Stimulated activated CD4-positive, alpha-beta T cell treated with anti-CD3 and anti-CD28 coated beads, Interleukin-12 subunit alpha, Interleukin-12 subunit beta, amount 100 ng/mL, for 24 hours (primary cell): Measurements from ENCODE around the gene LCN15.
"Not testable (repeated sequence)": the region's sequence is repeated elsewhere in the genome, so short reads cannot be mapped to it uniquely, and the experiment has no call there.

Experiments used
- DNase-seq, 2 experiments: peaks; one replicate each; pipeline ENCODE4 v3.0.0-alpha.2; 2020; ENCODE audit warnings: low read depth in 2 of 2

LCN15 gene

DNA sequence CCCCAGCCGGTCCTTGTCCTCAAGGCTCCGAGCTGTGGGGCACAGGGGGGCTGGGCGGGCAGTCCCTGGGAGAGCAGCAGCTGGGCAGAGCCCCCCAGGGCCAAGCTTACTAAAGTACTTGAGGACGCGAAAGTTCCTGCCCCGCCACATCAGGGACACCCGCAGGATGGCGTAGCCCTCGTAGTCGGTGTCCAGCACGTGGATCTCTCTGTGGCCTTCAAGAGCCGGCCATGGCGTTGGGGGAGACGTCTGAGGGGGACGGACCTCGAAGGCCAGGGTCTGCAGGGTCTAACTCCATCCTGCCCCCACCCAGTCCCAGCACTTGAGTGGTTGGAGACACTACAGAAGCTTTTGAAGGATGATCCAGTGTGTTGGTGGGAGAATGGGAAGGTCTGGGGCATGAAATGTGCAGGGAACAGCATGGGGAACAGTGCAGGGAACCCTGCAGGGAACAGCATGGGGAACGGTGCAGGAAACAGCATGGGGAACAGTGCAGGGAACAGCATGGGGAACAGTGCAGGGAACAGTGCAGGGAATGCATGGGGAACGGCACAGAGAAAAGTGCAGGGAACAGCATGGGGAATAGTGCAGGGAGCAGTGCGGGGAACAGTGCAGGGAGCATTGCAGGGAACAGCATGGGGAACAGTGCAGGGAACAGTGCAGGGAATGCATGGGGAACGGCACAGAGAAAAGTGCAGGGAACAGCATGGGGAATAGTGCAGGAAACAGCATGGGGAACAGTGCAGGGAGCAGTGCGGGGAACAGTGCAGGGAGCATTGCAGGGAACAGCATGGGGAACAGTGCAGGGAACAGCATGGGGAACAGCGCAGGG lies 8.8 kb downstream of the LCN15 start:
- DNase-seq: not testable (repeated sequence)

DNA sequence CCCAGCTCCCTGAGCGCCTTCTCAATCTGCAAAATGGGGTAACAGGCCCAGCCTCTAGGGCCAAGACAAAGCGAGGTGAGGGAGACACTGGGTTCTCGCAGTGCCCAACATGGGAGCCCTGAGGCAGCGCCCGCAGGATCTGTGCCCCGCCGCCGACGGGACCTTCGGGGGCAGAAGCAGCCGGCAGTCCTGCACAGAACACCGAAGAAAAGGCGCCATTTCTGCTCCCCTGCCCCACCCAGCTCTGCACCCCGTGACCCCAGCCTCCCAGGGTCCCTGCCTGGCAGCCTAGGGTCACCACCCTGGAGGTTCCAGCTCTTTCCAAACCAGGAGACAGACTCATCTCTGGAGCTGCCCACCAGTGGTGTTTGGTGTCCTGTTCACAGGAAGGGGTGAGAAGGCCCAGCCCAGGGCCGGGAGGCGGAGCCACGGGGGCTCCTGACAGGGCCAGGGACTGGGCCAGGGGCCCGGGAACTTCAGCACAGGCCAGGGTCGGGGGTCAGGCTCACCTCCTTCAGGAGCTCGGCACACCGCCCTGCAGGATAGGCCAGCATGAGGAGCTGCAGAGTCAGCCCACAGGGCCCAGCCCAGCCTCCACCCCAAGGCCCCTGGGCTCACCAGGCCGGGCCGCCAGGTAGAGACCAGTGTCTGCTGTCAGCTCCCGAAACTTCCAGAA lies 9.6 kb downstream of the LCN15 start:
- no peak for DNase-seq

DNA sequence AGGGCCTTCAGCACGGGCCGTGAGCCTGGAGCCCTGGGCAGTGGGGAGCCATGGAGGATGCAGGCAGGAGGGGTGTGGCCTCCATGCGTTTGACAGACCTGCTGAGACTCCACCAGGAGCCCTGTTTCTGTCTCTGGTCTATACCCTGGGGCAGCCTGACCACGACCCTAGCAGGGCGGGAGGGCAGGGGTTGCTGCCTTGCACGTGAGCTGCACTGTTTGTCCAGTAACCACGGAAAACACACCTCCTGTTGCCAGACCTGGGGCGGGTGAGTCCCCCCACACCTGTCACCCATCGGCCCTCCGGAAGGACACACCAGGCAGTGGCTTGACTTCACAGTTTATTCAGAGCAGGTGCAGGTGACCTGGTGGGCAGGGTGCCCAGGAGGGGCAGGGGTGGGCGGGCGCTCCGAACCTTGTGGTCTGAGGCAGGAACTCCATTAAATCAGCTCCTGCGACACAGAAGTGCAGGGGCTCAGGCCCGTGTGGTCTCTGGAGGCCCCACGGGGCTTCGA lies 10.2 kb downstream of the LCN15 start:
- no peak for DNase-seq

DNA sequence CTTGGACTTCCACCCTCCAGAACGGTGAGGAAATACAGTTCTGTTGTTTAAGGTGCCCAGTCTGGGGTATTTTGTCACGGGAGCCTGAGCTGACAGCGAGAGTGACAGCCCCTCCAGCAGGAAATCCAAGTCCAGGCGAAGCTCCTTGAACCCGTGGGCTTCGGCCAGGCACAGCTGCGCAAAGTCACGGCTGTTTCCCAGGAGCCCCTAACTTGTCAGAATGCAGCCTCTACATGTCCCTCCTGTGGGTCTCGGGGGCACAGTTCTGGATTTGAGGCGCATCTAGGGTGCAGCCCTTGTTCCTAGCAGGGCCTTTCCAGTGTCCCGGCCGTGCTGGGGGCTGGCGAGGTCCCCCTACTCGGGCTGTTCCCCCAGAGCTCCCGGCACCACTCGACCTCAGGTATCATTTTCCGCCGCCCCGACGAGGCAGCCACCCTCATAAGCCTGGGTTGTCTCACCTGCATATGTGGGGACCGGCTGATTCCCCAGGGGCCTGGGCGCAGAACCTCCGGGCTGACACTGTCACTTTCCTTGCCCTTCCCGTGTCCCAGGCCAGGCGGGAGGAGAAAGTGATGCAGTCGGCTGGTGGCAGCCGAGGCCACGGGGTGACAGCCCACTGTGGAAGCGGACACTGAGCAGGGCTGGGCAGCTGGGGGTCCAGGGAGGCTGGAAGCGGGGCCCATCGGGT lies 10.8 kb downstream of the LCN15 start:
- no peak for DNase-seq

DNA sequence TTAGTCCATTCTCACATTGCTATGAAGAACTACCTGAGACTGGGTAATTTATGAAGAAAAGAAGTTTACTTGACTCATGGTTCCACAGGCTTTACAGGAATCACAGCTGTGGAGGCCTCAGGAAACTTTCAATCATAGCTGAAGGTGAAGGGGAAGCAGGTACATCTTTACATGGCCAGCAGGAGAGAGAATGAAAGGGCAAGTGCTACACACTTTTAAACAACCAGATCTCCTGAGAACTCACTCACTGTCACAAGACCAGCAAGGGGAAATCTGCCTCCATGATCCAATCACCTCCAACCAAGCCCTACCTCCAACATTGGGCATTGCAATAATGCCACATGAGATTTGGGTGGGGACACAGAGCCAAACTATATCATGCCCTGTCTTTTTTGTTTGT lies 12.5 kb downstream of the LCN15 start:
- DNase-seq: no peak

DNA sequence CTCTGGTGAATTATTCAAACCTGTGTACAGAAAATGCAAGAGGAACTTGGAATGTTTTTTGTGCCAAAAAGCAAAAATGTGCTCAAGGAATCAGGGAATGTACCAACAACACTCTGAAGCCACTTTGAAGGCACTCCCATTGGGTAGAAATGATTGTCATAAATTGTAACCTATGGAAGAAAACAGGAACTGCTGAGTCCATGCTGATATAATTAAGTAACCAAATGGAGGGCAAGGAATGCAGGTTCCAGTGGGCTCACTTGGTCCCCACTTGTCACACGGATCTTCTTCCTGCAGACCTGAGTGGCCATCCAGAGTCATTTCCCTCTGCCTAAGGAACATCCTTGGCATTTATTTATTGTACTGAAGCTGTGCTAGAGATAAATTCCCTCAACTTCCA lies 13.1 kb downstream of the LCN15 start:
- DNase-seq: no peak

DNA sequence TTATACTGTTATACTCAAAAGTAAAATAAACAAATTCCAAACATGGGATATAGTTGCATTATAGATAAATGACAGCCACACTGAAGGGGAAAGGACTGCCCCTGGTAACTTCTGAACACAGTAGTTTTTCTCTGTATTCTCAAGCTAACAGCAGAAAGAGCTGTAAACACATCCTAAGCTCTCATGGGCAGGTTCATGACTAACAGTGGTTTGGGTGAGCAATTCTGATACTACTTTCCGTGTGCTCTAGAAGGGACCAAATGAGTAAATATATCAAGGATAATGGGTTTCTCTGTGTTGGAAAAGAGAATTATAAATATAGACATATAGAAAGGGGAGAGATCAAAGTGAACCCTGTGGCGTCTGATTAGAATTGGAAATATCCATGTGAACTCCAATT lies 13.8 kb downstream of the LCN15 start:
- DNase-seq: no peak

DNA sequence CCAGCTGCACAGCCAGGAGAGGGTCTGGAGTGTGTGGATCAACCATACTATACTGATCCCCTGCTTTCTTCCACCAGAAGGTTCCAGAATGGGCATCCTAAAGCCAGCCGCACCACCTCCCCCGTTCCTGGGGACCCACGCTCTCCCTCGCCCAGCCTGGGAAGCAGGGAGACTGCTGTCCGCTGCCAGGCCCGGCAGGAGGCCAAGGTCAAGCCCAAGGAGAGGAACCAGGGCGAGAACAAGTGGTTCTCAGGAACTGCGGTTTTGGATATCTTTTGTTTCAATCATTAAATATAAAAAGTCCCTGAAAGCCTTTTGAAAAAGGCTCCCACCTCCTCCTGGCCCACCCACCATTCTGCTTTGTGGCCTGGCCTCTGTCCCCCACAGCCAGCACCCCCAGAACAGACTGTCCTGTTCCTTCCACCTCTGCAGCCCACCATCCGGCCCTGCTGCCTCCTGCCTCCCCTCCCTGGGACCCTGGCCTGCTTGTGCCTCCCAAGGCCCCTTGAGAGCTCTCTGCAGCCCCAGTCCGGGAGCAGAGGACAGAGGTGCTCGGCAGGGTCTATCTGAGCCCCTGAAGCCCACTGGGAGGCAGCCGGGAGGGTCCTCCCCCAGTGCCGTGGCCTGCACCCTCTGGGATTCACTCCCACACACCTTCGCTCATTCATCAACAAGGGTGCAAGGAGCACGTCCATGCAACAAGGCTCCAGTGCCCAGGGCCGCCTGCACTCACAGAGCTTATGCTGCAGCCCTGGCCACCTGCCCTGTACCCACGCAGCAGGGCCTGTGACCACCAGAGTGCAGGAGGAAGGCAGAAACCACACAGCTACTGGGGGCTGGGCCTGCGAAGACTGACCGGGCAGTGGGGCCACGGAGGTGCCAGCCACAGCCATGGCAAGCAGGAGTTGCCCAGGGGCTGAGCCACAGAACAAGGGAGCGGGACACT lies 15.4 kb downstream of the LCN15 start:
- DNase-seq: no peak

DNA sequence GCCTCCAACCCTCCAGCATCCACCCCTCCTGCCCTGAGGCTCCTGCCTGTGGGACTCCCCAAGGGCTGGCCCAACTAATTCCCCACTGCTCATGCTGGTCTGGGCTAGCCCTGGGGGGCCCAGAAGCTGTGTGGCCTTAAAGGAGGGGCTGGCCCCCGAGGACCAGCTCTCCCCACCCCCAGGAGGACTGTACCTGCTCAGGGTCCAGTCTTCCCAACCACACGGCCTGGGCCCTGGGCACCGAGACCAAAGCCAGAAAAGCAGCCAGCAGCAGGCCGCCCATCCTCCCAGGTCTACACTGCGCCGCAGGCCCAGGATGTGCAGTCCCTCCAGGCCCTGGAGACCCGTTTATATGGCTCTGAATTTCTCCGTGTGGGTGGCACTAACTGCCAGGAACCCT lies 16.1 kb downstream of the LCN15 start, which contains the start of gene LCN6:
LCN6 (minus strand) TSS at position 325 of the 400 bp plus-strand sequence; CDS start at position 283, 42 bp downstream.
- DNase-seq: no peak

DNA sequence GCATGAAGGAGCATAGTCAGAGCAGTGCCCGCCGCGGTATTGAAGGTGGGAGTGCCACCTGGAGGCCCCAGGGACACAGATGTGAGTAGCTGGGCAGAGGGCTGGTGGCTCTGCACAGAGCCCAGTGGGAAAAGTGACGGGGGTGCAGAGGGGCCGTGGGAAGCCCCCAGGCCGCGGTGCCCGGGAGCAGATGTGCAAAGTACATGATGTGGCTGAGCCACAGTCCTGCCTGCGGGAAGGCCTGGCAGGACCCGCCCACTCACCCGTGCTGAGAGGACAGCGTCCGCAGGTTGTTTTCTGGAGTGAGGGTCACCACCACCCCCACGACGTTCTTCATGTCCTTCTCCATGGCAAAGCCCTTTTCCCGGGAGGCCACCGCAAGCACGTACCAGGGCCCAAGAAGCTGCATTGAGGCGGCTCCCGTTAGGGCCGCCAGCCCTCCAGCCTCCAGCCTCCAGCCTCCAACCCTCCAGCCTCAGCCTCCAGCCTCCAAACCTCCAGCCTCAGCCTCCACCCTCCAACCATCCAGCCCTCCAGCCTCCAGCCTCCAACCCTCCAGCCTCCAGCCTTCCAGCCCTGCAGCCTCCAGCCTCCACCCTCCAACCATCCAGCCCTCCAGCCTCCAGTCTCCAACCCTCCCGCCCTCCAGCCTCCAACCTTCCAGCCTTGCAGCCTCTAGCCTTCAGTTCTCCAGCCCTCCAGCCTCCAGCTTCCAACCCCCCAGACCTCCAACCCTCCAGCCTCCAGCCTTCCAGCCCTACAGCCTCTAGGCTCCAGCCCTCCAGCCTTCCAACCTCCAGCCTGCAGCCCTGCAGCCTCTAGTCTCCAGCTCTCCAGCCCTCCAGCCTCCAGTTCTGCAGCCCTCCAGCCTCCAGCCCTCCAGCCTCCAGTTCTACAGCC lies 16.9 kb downstream of the LCN15 start:
- no peak for DNase-seq

DNA sequence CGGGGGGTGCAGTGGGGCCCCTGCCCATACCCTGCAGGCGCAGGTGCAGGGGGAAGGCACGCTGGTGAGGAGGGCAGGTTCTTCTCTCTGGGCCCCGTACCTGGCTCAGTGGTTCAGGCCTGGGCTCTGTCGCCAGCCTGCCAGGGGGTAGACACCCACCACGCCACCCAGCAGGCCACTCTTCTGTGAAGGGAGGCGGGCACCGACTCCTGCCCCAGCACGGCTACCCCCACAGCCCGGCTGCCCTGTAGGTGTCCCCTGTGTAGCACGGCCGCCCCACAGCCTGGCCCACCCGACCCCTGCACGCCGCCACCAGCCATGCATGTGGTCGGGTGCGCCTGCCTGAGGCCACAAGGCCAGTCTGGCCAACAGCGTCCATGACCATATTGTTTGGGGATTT lies 17.7 kb downstream of the LCN15 start:
- no peak for DNase-seq

DNA sequence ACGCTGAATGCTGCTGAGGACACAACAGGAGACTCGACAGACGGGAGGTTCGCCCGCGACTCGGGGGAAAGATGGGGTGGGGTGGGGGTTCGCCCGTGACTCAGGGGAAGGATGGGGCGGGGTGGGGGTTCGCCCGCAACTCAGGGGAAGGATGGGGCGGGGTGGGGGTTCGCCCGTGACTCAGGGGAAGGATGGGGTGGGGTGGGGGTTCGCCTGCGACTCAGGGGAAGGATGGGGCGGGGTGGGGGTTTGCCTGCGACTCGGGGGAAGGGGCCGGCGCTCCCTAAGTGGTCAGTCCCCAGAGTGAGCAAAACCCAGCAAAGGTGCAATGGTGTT lies 18.2 kb downstream of the LCN15 start:
- no peak for DNase-seq

DNA sequence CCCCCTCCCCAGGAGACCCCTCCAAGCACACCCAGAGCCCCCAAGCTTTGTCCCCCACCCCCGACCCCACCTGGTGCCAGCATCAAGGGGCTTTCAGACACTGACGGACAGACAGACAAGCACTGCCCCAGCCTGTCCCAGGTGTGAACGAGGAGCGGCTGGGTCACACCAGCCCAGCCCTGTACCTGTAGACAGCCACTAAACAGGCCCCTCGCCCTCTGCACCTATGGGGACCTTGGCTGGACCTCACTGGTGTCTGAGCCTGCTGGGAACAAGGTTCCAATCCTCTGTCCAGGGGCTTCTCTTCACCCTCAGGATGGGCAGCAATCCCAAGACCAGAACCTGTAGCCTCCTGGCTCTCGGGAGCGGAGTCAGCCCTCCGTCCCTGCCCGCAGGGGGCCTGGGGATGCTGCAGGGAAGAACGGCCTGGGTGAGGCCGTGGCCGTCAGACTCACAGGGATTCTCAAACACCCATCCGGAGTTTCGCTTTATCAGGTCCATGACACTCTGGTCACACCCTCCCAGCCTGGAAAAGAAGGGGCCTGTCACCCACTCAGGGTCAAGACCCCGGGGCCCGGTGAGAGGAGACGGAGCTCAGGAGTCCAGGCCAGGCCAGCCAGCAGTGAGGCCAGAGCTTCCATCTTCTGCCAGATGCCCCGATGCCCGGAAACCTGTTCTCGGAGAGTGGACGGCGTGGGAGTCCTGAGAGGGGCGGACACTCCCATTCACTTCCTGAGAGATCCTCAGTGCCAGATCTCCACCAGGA lies 18.7 kb downstream of the LCN15 start:
- no peak for DNase-seq

DNA sequence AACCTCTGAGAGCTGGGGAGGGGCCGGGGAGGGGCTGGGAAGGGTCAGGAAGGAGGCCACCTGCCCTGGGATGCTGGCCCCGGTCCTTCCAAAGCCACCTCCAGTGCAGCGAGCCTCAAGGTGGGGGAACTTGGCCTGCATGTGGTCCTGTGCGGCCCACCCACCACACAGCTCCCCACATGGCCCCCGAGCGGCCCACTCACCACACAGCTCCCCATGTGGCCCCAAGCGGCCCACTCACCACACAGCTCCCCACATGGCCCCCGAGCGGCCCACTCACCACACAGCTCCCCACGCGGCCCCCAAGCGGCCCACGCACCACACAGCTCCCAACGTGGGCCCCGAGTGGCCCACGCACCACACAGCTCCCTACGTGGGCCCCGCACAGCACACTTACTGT lies 19.5 kb downstream of the LCN15 start:
- no peak for DNase-seq

DNA sequence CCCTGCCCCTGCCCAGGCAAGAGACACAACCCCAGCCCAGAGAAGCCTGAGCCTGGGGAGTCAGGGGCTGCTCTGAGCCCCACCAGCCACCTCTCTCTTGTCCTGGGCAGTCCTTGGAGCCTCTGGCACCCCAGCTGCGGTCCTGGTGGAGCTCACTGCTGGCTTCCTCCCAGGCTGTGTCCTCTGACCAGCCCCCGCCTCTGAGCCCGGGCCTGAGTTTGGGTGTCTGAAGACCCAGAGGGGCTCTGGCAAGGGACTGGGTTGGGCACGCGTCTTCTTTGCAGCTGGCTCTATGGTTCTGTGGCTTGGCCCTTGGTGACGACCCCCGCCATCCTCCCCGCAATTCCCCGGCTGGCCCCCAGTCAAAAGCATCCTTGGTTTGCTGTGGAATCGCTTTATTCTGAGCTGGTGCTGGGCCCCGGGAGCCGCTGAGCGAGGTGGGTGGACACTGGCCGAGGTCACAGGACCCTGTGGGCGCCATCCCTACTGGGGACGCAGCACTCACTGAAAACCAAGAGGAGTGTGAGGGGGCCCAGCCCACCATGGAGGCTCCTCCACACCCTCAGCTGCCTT lies 20.6 kb downstream of the LCN15 start:
- DNase-seq: no peak

DNA sequence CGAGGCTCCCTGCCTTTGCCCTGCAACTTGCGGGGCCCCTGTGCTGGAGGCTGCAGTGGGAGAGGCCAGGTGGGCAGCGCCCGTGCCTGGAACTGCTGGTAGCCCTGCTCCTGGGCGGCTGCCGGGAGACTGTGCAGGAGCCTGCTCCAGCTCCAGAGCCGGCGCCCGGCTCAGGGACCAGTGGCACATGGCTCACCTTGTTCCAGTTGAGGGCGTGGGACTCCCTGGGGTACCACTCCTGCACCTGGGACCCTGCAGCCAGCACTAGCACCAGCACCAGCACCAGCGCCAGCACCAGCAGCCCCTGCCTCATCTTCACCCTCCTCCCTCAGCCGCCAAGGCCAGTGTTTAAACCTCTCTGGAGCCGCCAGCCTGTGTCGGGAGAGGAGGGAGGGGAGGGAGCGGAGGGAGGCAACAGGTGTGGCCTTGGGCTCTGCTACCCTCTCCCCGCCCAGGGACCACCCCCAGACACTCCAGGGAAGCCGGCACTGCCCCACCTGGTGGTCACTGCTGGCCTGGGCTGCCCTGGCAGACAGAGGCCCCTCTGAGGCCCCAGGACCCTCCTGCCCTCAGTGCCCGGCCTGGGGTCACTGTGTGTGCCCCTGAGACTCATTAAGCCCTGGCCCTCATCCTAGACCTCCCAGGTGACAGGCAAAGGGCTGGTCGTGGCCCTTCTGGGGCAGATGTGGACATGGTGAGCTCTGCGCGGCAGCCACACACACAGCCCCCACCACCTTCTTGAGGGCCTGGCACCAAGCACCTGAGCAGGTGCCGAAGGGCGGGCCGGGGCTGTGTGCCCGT lies 21.5 kb downstream of the LCN15 start, which contains the start of gene LCN10:
LCN10 (minus strand) TSS at position 350 of the 801 bp plus-strand sequence; CDS start at position 313, 37 bp downstream.
- no peak for DNase-seq

DNA sequence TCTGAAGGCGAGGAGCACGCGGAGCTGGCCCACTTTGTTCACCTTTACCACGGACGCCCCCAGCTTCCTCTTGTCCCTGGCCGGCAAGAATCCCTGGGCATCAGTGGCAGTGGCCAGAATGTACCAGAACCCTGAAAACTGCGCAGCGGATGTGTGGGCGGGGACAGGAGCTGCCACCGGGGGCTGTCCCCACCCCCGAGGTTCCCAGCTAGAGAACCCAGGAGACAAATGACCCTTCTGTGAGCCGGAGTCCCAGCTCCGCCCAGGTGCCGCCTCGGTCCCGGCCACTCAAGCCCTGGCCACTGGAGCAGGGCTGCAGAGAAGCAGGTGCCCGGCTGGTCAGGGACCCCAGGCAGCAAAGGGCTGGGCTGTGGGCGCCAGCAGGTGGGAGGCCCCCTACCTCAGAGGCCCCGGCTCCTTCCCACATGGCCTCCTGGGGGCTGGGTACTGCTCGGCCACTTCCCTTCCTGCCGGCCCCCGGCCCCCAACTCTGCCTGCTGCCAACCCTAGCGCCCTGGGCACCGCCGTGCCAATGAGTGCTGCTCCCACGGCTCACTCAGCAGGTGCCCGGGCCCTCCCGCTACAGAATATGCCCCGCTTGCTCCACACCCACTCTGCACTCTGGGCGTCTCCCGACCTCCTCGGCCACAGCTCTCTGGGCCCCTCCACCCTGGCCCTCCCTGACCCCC lies 22.3 kb downstream of the LCN15 start:
- DNase-seq: no peak
